NOMO-1 treated with DMSO at 0.1 percent for 48 hours (cell line): ENCODE results near the gene DDX25.

Source experiments
- DNase-seq: peaks from one replicate; lab custom pipeline; 2025; ENCODE audit not compliant: unreplicated experiment; lab: John Stamatoyannopoulos, UW

The DDX25 gene

DNA sequence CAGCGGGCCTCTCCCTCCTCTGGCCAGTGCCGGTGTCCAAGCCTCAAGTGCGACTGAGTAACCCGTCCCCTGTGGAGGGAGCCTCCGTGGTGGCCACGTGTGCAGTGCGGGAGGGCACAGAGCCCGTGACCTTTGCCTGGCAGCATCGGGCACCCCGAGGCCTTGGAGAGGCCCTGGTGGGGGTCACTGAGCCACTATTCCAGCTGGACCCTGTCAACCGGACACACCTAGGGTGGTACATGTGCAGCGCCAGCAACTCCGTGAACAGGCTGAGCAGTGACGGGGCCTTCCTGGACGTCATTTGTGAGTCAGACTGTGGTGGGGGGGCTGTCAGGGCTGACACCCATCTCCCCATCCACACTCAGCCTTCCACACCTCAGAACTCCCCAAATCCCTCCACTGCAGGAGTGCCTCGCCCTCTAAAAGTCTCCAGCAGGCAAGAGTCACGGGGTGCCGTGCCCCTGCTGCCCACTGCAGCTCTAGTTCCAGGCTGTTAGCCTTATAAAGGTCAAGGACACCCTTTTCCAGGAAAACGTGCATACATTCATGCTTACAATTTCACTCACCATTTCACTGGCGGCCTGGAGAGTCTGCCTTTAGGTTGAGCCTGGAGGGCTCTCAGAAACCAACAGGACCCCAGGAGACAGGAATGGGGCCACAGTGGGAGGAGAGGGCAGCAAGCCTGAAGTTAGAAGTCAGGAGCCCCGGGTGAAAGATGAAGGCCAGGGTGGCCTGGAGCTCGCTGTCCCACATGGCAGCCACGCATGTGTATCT, 44.2 kb downstream of the DDX25 start:
- DNase-seq = no peak

DNA sequence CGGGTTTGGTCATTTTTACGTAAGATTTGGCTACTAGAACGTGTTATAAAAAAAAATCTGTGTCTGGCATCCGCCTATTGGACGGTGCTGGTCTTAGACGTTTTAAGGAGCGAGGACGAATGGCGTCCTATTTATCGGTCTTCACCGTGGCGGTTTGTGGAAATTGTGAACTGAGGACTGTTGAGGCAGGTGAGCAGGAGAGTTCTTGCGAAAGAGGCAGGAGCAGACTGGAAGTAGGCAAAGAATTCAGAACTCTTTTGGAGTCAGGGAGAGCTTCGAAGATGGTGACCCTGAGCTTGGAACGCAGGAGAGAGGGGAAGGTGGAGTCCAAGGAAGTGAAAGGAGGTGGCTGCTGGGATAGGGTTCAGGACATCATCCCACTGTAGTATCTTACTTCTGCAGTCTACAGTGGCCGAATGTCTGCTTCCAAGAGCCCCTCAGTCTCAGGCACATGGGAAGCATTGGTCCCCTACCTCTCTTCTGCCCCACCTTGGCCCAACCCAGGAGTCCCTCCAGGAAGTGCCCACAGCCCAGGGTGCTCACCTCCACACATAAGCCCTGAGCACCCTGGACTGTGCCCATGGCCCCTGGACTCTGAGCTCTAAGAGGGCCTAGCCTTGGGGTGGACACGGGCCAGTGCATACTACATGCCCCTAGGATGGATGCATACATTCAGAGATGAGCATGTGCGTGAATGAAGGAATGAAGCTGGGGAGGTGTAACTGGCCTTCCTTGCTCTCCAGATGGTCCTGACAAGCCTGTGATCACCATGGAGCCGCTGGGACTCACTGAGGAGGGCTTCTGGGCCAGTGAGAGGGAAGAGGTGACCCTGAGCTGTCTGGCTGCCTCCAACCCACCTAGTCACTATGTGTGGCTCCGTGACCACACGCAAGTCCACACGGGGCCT, 45.2 kb downstream of the DDX25 start:
- DNase-seq = no peak

DNA sequence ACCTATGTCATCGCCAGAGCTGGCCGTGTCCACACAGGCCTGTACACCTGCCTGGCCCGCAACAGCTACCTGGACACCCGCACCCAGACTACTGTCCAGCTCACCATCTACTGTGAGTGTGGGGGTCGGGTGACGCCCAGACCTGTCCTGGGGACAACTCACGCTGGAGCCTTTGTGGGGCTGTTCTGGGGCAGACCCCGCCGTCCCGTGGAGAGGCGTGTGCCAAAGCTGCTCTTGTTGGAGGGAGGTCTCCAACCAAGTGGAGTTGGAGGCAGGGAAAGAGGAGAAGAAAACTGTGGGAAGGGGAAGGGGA, 45.8 kb downstream of the DDX25 start:
- DNase-seq = no peak

DNA sequence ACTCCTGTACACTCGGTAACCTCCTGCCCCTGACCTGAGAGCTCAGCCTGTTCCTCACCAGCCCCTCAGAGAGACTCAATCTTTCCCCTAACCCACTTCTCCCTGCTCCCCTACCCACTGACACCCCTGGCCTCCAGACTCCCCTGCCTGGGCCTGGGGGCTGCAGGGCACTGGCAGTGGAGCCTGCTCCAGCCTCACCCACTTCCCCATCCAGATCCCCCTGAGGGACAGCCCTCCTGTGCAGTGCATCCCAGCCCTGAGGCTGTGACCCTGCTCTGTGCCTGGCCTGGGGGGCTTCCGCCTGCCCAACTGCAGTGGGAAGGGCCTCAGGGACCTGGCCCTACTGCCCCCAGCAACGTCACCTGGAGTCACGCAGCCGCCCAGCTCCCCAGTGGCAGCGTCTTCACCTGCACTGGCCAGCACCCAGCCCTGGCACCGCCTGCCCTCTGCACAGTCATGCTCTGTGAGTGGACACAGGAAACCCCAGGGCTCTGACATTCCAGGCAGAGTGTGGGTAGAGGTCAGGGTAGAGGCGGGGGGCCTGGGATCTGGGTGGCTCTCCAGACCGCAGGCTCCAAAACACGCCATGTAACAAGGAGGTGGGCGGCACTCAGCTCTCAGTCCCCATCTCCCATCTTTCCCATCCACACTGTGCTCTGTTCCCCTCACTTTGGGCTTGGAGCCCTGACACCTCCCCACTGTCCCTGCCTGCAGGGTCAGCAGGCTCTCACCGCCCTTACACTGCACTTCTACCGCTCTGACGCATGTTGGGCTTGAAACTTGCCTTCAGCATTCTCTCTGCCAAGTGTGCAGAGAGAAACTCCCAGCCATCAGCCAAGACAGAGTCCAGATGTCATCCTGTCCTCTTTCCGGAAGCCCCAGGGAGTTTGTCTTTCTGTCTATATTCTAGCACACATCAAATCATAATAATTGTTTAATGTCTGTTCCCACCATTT, 46.7 kb downstream of the DDX25 start:
- no peak for DNase-seq

DNA sequence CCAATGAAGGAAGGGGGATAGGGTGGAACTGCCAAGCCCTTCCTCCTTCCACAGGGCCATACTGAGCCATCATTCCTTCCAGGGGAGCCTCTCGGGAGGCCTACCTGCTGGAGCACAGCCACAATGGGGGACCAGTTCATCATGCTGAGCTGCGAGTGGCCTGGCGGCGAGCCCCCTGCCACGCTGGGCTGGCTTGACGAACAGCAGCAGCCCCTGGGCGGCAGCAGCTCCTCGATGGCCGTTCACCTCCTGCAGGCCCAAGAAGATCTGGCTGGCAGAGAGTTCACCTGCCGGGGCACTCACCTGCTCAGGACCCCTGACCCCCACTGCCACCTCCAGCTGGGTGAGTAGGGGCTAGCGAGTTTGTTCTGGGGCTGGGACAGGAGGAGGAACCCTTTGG, 47.4 kb downstream of the DDX25 start:
- no peak for DNase-seq

DNA sequence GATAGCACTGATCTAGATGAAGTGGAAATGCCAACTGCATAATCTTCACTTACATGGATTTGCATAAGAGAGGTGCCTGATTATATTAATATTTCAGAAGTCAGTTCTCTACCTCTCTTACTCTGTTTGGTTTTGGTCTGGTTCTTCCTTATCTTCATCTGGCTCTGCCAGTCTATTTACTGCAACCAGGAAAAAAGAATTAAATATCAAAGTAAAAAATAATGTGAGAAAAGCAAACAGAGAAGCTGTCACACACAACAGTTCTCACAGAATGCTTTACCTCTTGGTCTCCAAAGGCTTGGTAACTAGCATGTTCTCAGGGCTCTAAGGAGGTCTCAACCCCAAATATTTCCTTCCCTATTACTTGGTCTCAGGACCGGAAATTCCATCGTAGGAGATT, 48.3 kb downstream of the DDX25 start:
- DNase-seq = no peak

DNA sequence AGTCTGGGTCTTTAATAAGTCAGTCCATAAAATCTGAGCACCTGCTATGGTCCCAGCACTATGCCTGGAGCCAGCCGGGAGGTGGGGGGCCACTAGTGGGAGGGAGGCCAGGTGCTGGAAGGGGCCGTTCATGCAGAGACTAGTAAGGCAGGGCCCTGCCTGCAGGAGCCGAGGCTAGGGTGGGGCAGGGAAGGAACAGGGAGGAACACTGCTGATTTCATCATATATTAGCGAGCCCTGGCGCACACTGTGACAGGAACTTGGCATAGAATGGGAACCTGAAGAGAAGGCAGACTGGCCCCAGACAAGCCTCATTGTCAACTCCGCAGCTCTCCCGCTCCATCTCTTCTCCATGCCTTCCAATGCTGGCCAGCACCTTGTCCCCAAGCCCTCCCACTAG, 48.7 kb downstream of the DDX25 start:
- DNase-seq = no peak

DNA sequence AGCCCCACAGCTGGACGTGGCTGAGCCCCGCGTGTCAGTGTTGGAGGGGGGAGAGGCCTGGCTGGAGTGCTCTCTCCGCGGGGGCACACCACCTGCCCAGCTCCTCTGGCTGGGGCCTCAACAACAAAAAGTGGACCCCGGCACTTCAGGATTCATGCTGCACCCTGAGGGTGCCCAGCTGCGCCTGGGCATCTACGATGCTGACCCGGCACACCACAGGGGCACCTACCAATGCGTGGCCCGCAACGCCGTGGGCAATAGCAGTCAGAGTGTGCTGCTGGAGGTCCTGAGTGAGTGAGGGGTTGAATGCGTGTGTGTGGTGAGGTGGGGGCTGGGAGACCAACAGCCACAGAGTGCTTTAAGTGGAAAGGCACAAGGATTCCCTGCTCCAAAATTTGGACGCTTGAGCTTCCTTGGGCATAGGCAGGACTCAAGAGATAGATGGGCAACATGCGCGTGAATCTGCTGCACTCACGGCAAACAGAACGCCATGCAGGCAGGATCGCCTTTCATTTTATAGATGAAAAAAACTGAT, 49.2 kb downstream of the DDX25 start:
- no peak for DNase-seq

DNA sequence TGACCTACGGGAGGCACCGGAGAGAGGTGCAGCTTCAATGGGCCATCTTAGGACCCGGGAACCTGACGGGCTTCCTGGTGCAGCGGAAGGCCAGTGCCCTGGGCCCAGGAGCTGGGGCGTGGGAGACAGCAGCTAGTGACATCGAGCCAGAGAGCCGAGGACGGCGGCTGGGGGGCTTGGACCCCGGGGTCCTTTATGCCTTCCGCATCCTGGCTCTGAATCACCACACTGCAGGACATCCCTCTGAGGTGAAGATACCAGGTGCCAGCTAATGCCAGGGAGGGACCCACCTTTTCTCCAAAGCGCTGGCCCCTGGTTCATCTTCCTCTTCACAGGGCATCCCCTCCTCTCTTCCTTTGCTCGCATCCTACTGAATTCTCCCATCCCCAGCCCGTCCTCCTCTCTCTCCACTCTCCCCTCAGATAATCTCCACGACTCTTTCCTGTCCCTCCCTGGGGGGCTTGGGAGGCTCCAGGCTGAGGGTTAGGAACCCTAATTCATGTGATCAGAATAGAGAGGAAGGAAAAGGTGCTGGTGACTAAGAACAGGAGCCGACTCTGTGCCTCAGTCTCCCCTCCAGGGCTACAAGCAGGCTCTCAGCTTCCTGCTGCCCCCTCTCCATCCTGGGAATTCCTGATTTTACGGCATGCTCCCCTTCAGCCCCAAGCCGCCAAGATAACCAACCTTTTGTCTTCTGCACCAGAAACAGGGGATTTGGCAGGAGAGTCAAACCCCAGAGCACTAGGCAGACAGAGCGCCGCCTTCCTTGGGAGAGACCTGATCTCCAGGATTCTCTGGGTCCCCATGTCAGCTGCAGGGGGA, 50.0 kb downstream of the DDX25 start:
- DNase-seq = no peak

DNA sequence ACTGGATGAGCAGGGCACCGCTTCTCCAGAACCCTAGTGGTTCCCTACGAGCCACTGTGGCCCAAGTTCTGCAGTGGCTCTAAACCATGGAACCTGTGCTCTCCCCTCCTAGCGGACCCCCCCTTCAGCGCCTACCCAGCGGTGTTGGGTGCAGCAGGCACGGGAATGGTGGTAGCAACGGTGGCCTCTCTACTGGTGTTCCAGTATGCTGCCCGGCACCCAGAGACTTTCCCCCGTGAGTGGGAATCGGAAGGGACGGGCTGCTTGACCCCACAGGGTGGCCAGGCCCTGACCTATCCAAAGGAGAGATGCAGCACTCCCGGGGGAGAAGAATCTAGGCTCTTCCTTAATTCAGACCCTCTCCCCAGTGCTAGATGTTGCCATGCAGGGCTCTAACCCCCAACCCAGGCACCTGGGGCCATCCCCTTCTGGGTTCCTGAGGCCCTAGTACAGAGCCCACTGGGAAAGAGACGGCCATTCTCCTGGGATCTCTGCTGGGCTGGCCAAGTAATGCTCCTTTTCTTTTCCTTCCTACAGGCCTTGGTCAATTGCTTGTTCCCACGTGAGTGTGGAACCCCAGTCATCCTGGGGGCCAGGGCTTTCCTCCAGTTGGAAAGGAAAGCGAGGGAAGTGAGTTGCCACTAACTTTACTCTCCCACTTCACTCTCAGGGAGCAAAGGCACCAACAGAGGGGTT, 50.8 kb downstream of the DDX25 start:
- DNase-seq = no peak

DNA sequence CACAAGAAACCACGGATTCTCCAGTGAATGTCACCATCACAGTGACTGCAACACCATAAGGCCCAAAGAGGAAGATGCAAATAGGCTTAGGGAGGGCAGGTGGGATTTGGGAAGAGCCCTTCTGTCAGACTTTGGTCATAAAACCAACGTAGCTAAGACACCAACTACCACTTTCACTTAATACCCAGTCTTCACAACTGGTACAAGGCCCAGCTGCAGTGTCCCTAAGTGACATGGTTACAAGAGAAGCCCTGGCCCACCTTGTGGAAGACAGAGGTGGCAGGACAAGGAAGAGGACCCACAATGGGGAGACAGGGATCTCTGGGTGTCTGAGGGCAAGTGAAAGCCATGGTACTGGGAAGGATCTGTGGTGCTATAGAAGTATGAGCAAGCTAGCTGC, 51.5 kb downstream of the DDX25 start:
- DNase-seq = no peak

DNA sequence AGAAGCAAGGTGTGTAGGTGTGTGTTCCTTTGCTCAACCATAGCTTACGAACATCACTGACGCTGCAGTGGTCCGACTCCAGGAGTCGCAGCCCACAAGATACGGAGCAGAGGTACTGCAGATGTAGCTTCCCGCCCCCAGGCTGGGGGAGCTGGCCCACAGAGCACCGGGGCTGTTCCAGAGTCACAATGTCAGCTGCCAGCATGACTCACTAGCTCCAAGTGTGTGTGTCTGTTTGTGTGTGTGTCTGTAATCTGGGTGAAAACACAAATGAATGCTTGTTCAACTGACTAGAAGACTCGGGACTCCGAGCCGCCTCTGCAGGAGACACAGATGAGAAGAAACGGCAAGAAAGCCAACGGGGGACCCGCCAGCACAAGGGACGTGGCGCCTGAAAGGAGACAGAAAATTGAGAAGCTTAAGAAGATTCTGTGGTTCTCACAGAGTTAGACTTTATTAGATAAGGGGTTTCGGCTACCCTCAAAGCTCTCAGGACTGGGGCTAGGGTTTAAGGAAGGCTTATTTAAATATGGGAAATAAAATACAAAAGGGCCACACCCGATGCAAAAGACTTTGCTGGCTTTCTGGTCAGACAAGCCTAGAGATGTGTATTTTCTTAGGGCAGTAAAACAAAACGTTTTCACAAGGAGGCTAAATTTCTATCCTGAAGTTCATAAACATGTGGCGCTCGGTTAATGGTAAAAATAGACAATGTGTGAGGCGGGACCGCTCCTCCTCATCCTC, 52.3 kb downstream of the DDX25 start:
- DNase-seq = no peak

DNA sequence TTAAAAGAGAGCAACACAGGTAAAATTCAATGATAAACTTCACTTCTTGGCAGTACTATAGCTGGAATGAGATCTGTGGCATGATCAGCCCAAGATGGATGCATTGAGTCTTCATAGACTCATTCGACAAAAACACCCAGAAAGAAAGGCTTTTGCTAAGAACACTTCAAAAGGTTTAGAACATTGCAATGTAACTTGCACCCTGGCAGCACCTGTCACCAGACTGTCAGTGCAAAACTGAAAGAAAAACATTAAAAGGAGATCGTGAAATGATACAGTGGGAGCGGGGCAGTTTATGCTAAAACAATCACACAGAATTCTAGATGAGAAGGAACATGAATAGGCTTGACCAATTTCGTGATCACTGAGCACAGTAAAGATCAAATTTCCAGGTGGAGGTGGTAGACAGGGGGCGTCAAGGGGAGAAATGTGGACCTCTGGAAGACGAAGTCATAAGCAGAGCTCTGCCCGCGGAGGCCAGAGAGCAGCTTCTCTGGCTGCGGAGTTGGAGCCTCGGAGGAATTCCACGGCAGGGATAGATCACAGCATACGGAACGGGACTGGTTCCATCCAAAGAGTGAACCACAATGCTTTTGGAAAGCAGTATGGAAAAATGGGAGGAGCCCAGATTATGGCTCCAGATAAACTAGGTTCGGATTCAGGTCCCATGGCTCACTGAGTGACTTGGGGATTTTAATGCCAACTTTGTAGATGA, 53.5 kb downstream of the DDX25 start:
- no peak for DNase-seq

DNA sequence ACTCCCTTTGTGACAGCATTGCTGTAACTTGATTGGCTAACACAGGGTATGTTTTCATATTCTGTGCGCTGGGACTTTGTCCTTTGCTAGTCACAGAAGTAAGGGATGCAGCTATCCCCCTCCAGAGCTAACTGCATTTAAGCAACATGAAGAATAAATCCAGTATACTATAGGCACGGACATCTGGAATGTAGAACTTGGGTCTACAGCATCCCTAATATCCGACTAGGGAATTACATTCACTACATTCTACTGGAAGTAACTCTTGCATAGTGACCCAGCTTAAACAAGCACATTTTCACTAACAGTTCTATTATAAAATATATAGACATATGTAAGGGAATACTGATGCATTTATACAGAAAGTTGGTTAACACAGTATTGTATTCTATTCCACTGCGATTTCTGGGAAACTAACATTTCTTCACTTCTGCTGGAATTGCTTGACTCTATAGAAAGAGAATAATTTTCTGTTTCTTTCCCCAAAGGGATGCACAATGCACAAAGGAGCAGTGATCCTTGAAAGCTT, 54.6 kb downstream of the DDX25 start:
- no peak for DNase-seq

DNA sequence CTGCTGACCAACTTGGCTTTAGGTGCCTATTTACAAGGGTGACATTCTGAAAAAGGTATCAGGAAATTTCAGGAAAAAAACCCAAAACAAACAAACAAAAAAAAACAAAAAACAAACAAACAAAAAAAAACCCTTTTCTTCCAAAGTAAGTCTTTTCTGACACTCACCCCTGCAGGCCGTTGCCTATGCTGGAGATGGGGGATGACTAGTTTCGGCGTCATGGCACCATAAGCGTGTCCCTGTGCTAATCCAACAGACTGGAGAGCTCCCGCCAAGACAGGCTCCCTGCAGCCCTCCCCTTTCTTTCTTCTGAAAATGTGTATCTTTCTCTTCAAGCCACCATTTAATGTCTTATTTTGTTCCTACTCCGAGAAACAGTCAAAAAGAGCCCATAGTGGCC, 55.2 kb downstream of the DDX25 start:
- no peak for DNase-seq

DNA sequence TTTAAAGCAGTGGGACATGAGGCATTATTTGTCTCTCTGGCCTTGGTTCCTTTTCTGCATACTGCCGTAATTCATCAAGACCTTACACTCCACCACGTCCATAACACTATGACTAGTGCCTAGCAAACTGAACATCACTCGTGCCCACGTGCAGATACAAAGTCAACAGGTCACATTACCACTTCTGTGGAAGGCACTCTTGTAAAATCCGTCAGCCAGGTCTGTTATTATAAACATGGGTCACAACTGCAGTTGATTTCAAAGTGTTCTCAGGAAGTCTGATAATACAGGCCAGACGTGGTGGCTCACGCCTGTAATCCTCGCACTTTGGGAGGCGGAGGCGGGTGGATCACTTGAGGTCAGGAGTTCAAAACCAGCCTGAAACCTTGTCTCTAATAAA, 55.6 kb downstream of the DDX25 start:
- DNase-seq = no peak

DNA sequence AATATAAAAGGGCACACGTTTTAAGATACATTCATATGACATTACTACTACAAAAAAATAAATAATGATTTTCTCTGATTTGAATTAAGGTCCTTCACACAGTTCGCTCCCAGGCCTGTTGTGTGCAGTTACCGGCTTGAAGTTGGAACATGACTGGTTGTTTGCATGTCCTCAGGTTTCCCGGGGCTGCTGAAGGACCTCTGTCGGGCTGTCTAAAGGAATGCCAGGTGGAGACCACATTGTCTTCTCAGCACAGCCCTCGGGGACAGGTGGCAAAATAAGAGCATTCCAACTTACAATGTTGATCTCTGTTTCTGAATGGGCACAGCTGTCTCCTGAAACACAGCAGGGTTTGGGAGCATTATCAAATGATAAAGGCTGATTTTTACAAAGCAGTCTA, 56.5 kb downstream of the DDX25 start:
- DNase-seq = no peak

DNA sequence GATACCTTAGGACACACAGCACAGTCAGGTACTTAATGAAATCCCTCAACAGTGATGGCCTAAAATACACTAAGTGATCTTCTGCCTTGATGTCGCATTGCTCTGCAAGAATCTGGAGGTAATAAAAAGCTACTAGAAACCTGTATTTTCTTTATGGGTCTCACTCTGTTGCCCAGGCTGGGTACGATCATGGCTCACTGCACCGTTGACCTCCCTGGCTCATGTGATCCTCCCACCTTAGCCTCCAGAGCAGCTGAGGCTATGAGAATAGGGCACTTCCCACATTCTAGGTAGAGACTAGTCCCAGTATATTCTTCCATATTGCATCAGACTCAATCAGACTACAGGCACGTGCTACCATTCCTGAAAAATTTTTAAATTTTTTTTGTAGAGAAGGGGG, 63.2 kb downstream of the DDX25 start:
- DNase-seq = no peak
